Astrocyte (in vitro differentiated cells and primary cell): ENCODE measurements around the gene ZNF283.

Experiments used
- EZH2 ChIP-seq: IDR thresholded peaks from 2 replicates; pipeline ENCODE4 v1.6.1; 2012; ENCODE audit warnings: mild to moderate bottlenecking, low read length, inconsistent platforms; ENCODE audit not compliant: insufficient read depth
- TF ChIP-seq, protein P1 (sequence below): IDR thresholded peaks from 2 replicates; pipeline ENCODE4 v1.5.1; 2011; ENCODE audit warnings: low read depth, mild to moderate bottlenecking, inconsistent platforms, low read length, moderate library complexity; ENCODE audit not compliant: insufficient read depth

GRCh38 chr19:43812688-43813087, 14.4 kb upstream of the ZNF283 start:
- TF ChIP-seq, protein P1, sequence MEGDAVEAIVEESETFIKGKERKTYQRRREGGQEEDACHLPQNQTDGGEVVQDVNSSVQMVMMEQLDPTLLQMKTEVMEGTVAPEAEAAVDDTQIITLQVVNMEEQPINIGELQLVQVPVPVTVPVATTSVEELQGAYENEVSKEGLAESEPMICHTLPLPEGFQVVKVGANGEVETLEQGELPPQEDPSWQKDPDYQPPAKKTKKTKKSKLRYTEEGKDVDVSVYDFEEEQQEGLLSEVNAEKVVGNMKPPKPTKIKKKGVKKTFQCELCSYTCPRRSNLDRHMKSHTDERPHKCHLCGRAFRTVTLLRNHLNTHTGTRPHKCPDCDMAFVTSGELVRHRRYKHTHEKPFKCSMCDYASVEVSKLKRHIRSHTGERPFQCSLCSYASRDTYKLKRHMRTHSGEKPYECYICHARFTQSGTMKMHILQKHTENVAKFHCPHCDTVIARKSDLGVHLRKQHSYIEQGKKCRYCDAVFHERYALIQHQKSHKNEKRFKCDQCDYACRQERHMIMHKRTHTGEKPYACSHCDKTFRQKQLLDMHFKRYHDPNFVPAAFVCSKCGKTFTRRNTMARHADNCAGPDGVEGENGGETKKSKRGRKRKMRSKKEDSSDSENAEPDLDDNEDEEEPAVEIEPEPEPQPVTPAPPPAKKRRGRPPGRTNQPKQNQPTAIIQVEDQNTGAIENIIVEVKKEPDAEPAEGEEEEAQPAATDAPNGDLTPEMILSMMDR: no peak
- TF ChIP-seq EZH2: no peak
